NOMO-1 treated with dmso at 0.1 percent for 144 hours (cell line): Measurements from ENCODE around the gene PRDM11.
"Not testable (repeated sequence)": the region's sequence is repeated elsewhere in the genome, so short reads cannot be mapped to it uniquely, and the experiment has no call there.

ENCODE experiments used
- DNase-seq: peaks from one replicate; lab custom pipeline; 2025; ENCODE audit not compliant: unreplicated experiment; lab: John Stamatoyannopoulos, UW

Gene PRDM11

DNA sequence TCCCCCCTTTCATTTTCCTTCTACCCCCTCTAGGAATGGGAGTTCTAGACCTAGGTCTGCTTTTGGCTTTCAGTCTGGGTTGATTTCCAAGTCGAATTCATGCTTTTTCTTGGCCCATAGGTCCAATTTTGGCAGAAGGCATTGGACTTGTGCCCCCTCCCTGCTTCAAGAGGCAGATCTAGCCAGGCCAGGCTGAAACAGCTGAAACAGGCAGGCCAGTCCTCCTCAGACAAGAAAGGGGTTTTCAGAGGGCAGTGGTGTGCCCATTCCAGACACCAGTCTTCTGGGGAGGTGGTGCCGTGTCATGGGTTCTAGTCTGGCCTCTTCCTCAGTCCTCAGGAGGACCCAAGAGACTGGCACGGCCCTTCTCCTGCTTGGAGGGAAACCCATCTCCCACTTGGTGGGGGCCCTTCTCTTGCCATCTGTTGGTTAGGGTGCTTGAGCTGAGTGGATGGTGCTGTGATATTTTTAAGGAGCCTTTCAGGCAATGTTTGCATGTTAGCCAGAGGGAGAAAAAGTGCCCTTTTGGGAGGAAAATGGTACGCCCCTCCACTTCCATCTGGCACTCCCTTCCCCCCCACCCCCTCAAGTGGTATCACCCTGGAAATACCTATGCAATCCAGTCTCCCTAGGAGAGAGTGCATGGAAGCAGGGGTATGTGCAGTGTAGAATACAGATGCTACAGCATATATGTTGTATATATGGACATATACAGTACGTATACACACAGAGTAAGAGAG is 86.1 kb downstream of the PRDM11 start:
- no peak for DNase-seq

DNA sequence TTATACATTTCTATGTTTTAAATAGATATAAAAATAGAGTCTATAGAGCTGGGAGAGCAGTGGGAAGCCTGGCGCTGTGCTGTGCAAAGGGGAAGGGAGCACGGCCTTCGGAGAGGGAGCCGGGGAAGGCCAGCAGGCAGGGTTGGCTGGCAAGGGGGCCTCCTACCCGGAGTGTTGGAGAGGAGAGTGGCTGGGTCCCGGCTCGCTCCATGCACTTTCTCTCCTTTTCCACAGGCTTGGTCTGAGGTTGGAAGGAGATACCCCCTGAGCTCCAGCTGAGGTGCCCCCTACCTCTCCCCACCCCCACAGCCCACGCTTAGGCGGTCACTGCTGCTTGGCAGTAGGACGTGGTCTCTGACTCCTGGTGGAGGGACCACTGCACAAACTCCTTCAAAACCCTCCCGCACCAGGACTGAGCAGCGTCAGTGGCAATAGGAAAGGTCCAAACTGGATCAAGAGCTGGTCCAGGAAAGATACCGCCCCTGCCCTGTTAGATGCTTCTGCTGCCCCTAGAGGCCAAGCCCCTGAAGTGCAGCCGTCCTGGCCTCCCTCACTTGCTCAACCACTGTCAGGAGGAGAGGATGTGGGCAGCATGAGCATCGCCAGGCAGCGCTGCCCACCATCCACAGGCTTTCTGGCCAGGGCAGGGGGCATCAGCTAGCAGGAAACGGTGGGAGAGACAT is 86.8 kb downstream of the PRDM11 start:
- peak; percentile 13 for DNase-seq

DNA sequence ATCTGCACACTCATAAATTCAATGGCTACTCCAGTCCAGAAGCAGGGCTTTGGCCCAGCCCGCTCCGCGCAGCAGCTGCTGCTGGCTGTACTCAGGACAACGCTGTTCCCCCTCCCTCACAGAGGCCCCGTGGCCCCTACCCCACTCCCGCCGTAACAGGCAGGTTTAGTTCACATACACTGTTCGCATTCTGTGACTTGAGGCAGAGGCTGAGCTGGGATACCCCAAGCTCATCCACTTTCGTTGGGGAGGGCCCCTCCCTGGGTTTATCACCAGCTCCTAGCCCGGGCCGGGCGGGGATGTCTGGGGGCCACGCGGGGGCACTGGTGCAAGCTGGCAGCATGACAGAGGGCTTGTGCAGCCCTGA is 87.3 kb downstream of the PRDM11 start:
- no peak for DNase-seq

DNA sequence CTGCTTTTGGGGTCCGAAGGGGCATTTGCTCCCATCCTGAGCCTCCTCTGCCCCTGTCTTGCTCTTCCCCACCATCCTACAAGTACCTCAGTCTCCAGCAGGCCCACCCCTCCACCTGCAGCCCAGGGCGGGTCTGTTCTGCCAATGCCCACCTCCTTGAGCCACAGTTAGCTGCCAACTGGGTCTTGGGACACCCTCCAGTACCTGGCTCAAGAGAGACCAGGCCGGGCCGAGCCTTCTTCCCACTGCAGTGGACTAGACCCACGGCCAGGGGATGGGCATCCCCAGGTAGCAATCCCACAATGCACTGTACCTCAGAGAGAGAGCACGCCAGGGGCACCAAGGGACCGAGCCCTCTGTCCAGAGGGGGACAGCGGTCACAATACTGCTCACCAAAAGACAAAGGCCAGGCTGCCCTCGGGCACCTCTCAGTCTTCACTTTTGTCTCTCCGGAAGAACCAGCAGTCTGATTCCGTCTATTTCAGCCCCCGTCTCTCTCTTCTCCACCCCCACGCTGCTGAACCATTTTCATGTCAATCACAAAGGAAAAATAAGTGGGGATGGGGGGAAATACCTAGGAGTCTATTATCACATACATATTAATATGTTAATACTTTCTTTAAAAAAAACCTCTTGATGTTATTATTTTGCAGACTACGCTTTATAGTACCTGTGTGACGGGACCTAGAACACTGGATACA is 88.0 kb downstream of the PRDM11 start:
- DNase-seq, result no peak

DNA sequence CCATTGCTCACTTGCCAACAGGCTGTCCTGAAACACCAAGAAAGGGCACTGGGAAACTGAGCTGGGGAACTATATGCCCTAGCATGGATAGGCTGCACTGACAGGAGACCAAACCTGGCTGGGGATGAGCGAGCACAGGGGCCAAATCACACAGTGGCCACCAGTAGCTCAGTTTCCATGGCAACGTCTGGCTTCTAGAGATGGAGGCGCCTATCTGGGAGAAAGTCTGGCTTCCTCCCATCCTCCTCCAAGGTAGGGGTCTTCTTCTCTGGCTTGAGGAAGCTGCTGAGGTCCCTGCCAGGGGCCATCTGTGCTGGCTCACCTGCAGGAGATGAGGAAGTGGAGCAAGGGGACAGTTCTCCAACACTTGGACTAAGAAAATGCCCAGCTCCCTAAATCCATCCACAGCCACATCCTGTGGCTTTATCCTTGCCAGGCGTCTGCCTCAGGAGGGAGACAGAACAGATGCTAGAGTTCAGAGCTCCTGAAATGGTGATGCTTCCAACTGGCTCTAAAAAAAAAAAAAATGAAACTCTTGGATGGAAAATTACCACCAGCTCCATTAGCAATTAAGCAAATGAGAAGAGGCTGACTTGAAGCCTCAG is 91.4 kb downstream of the PRDM11 start:
- no peak for DNase-seq

DNA sequence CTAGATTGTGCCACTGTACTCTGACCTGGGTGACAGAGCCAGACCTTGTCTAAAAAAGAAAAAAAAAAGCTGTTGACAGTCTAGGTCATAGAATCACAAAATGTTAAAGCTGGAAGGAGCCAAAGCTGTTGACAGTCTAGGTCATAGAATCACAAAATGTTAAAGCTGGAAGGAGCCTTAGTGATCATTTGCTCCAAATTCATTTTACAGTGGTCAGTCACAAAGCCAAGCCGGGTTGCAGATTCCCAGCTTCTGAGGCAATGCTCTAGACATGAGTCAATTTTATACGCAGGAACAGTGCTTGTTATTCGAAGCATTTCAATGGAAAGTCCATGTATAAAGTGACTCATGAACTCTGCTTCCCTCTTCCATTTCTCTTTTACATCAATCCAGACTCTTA is 92.3 kb downstream of the PRDM11 start:
- DNase-seq, result no peak

DNA sequence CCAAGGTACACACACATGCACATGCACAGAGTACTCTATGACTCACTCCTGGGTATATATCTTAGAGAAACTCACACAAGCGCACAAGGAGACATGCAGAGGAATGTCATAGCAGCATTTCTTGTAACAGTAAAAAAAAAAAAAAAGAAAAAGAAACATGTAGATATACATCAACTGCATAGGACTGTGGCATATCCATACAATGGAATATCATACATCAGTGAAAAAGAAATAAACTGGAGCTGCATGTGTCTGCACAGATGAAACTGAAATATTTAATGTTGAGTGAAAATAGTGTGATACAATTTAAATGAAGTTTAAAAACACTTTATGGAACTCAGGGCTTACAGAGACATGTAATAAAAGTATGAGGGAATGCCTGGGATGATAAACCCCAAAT is 93.3 kb downstream of the PRDM11 start:
- no peak for DNase-seq

DNA sequence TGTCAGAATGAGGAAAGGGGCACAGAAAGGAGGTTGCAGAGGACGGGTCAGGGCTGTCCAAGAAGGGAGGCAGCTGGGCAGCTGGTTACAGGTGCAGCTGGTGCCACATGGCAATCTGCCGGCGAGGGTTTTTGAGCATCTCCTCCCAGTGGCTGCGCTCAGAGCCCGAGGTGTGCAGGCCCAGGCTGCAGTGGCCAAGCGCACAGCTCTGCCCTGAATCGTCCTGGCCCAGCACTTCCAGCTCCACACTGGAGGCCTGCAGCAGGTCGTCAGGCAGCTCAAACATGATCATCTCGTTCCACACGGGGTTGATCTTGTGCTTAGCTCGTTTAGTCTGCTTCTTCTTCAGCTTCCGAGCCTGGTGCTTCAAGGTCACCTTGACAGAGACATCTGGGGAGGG is 97.5 kb downstream of the PRDM11 start:
- no peak for DNase-seq

DNA sequence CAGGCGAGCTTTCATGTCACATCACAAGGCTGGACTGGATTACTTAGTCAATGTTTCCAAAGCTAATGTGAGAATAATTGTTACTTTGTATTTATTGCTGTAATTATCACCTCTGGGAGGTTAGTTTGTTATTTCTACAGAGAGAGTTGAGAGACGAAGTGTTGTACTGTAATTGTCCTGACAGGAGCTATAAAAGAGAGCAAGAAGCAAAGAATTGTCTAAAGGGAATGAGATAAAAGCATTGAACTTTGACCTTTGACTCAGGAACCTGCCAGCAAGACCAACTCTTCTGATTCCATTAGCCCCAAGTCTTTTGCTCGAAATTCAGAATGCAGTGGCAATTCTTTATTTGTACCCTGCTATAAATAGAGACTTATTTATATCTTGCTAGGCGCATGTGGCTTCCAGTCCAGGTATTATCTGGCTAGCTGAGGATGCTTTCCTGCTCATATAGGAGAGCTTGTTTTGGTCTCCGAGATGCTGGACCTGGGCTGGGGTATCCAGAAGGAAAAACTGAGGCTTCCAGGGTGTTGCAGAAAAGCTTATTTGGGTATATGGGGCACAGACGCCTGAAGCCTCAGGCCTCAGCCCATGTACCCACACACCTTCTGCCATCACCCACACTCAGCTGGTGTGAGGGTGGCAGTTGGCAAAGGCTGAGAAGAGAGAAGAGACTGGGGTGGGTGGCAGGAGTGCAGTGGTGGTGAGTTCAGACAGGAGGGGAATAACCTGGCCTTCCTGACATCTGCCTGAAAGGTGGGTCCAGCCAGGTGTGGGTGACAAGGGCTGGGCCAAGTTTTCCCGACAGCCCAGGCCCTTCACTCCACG is 99.0 kb downstream of the PRDM11 start:
- DNase-seq, result no peak

DNA sequence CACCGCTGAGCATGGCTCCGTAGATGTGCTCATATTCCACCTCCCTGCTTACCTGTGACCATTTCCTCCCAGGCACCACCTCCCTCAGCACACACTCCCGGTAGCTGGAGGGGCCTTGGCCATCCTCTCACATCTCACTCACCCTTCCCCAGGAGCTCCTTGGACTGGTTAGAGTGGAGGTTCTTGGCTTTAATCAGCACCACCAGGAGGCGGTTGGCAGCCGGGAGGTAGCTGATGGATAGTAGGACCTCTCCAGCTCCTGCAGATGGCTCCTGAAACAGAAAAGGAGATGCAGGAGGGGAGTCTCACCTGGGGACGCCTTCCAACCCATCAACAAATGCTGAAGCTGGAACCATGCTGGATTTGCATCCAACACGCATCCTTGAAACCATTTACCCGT is 99.8 kb downstream of the PRDM11 start:
- DNase-seq, result no peak

DNA sequence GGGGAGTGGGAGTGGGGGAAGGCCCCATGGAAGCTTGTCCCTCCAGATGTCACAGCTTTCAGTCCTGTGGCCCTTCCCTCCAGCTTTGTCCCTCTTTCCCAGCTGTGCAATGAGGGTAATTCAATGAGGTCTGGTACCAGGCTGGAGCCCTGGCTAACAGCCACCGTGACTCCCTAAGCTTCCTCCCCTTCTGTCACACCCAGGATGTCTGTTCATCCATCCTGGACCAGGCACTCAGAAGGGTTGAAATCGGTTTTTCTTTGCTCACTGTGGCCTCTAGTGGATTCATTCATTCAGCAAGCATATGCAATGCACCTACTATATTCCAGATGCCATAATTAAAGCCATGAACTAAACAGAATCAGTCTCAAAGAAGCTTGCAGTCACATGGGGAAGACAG is 101.0 kb downstream of the PRDM11 start:
- DNase-seq, result no peak

DNA sequence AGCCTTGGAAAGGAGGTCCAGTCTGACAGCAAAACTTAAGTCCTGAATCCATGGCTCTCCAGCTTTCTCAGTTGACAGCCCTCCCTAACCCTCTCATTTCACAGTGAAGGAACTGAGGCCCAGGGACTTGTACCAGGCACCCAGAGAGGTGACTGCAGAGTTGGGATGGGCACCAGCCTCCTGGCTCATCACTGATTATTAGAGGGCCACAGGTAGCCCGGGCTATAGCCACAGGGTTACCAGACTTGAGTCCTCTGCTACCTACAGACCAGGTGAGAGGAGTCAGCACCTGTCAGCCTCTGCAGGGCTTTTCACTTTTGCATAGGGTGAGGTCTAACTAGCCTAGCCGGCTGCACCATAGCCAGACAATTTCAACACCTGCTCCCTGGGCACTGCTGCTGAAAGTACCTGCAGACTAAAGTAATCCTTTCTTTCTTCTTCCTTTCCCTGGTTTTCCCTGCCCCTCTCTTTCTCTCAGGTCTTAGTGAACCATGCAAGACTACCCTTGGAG is 102.1 kb downstream of the PRDM11 start:
- DNase-seq, result no peak

DNA sequence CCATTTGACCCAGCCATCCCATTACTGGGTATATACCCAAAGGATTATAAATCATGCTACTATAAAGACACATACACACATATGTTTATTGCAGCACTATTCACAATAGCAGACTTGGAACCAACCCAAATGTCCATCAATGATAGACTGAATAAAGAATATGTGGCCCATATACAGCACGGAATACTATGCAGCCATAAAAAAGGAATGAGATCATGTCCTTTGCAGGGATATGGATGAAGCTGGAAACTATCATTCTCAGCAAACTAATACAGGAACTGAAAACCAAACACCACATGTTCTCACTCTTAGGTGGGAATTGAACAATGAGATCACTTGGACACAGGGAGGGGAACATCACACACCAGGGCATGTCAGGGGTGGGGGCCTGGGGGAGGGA is 102.9 kb downstream of the PRDM11 start:
- DNase-seq, result not testable (repeated sequence)

DNA sequence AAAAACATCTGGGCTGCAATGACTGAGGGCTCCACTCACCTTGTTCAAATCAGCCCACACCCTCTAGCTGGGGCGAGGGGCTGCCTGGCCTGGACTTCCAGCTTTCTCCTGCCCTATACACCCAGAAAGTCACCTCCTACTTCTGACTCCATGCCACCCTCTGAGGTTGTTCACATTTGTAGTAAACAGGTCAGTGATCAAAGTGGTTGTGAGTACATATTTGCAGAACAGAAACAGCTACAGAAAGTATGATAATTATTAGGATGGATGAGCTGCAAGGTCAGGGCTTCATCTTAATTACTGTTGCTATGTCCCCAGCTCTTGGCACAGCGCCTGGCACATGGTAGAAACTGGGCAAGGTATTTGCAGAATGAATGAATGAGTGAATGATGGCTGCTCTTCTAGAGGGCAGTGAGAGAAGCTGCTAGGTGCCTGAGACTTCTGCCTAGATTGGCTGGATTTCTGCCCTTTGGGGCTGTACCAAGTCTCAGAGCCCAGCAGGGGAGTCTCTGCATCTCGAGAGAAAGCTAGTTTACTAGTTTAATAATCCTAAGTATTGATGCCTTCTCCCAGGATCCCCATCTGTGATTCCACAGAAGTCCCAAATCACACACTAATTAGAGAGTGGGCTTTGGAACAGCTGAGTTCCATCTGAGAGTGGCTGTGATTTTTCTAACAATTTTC is 103.7 kb downstream of the PRDM11 start:
- DNase-seq, result no peak

DNA sequence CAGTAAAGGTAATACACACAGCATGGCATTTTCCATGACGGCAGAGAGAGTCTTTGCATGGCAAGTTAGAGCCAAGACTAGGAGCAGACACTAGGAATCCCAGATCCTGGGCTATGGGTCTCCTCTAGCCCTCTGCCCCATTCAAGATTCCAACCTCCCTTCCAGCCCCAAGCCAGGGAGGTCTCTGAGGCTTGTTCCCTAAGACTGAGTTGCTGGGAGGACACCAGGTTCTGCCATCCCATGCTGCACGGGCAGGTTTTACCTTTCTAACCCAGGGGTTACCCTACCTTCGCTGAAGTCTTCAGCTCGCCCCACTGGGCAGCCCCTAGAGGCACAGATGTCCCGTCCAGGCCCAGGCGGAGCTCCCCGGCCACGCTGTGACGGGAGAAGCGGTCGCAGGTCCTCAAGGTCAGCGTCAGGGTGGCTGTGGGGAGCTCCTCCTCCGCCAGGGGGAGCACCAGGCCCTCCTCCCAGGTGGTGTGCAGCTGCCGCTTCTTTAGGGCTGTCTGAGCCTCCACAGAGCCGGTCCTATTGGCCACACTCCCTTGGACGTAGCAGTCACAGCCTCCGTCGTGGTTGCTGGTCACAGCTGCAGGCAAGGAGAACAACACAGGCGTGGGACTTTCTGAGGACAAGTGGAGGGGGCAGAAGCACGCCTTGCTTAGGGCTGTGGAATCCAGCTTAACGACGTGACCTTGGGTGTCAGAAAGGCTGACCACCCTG is 105.9 kb downstream of the PRDM11 start:
- peak; percentile 25 for DNase-seq

DNA sequence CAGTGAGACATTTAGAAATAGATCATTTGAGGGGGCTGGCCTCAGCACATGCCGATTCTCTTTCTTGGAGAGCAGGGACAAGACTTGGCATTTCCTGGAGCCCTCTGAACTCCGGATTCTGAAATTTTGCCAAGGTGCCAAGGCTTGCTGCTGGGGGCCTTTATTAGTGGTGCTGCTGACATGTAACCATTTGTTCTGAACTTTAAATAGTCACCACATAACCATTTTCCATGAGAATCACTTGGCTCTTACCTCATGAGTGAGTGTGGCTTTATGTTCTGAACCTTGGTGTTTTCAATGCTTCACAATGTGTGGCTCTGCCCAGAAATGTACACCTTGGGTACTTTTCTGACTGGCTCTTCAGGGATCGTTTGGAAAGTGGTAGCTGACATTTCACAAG is 106.4 kb downstream of the PRDM11 start:
- DNase-seq, result no peak

DNA sequence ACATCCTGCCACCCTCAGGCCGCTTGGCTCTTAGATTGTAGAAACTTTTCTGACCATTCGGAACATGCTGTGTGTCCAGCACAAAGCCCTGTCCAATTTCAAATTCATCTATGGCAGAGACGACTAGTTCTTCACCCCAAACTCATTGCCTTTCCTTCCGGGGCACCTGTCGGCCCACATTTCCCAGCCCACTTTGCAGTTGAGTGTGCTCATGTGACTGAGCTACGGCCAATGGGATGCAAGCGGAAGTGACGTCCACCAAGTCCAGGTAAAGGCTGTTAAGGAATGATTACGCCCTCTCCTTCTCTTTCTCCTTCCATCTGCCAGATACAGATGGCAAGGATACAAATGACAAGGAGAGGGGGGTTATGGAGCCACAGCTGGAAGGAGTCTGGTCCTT is 107.2 kb downstream of the PRDM11 start:
- no peak for DNase-seq

DNA sequence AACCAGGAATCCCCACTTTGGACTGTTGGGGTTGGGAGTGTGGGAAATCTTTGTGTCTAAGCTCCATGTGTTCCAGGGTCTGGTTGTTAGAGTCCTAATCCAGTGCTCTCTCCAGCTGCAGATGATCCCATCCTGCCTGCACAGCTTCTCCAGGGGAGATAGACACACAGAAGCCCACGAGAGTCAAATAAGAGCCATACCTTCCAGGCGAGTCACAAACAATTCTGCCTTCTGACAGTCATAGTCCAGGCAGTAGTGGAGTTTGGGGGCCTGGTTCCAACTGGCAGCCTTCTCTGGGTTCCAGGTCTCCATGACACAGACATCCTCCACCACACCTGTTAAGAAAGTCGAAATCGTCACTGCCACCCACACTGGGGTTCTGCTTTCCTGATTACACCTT is 107.6 kb downstream of the PRDM11 start:
- no peak for DNase-seq

DNA sequence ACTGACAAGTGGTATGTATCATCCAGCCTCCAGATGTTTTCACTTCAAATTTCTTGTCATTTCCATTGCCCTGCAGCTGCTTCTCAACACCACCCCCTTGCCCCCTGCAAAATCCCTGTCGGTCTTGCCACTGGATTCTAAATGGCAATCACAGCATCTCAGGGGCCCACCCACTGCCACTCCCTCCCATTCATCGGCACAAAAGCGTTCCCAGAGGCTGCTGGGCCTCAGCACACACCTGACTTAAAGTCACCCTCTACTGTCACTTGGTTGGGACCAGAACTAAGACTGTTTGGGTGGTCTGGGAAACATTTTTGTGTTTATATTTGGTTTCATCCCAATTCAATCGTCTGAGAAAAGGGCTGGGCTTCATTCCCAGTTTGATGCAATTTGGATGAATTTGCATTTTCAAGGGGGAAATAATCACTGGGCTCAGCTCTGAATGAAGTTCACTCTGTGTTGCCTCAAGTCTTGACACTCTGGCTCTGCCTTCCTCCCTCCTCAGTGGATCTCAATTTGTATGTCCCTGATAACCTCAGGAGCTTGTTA is 112.6 kb downstream of the PRDM11 start:
- DNase-seq, result no peak
